Stimulated activated CD8-positive, alpha-beta memory T cell treated with anti-CD3 and anti-CD28 coated beads, Interleukin-2, amount 100 ng/mL, for 1 hour (primary cell): Measurements from ENCODE around the gene RPL28.

ENCODE experiments used
- DNase-seq, 2 donors: peaks; one replicate each; pipeline ENCODE4 v3.0.0-alpha.2; 2020; ENCODE audit warnings: low read depth in 2 of 2

Gene RPL28

GRCh38 chr19:55423225-55424005, 37.7 kb downstream of the RPL28 start:
- no peak for DNase-seq

- no peak for DNase-seq
Observed at GRCh38 chr19:55424518-55424917, 38.8 kb downstream of the RPL28 start.

DNA sequence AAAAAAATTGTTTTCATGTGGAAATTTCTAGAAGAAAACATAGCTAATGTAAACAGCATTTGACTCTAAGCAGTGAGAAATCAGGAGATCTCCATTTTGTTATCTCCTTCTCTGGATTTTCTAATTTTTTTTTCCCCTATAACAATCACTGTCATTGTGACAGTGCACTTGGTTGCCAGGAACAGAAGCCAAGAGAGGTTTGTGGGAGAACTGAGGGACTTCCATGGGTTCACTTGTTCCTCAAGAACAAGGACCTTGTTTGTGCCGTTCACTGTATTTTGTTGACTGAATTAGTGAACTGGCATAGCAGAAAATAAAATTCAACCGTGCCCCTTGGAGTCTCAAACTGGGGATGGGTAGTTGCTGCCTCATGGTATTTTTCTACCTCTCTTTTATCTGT, 40.3 kb downstream of the RPL28 start:
- no peak for DNase-seq

DNA sequence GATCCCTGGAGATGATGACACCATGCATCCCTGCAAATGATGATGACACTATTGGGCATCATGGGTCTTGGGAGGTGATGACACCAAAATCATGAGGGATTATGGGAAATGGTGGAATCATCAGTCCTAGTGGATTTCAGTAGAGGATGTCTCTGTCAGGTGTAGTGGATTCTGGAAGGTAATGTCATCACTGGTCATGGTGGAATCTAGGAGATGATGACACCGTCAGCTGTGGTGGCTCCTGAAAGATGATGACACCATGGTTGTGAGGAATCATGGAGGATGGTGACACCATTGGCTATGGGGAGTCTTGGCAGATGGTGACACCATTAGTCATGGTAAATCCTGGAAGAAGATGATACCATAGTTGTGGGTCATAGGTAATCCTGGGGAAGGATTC, 45.5 kb downstream of the RPL28 start:
- DNase-seq, result no peak

GRCh38 chr19:55432241-55432959, 46.7 kb downstream of the RPL28 start:
- no peak for DNase-seq

DNA sequence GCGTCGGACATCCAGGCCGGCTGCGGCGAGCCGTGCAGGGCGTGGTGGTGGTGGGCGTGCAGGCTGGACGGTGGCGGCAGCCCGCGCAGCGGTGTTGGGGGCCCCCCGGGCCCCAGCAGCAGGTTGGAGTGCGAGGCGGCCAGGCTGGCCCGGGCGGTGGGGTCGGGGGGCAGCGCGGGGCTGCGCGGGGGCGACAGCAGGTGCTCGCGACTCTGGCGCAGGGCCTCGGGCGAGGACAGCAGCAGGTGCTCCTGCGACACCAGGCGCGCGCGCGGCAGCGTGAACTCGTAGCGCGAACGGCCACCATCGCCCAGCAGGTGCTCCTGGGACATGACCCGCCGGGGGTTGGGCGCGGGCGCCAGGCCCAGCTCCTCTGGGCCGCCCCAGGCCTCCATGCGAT, 47.6 kb downstream of the RPL28 start:
- no peak for DNase-seq

DNA sequence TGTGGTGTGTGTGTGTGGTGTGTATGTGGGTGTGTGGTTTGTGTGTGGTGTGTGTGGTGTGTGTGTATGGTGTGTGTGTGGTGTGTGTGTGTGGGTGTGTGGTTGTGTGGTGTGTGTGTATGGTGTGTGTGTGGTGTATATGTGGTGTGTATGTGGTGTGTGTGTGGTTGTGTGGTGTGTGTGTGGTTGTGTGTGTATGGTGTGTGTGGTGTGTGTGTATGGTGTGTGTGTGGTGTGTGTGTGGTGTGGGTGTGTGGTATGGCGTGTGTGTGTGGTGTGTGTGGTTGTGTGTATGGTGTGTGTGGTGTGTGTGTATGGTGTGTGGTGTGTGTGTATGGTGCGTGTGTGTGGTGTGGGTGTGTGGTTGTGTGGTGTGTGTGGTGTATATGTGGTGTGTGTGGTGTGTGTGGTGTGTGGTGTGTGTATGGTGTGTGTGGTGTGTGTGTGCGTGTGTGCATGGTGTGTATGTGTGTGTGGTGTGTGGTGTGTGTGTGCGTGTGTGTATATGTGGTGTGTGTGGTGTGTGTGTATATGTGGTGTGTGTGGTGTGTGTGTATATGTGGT, 48.7 kb downstream of the RPL28 start:
- DNase-seq, result no peak

GRCh38 chr19:55435020-55435419, 49.3 kb downstream of the RPL28 start:
- no peak for DNase-seq

GRCh38 chr19:55436847-55437246, 51.1 kb downstream of the RPL28 start:
- DNase-seq, result no peak

DNA sequence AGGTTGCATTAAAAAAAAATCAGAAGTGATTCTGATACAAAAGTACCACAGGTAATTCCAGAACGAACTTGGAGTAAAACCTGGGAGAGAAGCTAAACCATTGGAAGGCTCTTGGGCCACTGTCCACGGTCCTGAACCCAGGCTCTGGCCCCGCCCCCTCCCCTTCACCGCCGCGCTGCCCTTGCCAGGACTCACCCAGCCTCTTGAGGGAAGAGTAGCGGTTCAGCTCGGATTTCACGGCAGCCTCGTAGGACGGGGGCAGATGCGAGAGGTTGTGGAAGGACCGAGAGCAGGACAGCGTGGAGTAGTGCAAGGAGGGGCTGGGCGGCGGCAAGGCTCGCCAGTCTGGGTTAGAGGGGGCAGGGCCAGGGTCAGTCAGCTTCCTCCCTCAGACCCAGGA, 51.7 kb downstream of the RPL28 start:
- no peak for DNase-seq

- DNase-seq, result no peak
Observed at GRCh38 chr19:55439052-55439451, 53.3 kb downstream of the RPL28 start.

DNA sequence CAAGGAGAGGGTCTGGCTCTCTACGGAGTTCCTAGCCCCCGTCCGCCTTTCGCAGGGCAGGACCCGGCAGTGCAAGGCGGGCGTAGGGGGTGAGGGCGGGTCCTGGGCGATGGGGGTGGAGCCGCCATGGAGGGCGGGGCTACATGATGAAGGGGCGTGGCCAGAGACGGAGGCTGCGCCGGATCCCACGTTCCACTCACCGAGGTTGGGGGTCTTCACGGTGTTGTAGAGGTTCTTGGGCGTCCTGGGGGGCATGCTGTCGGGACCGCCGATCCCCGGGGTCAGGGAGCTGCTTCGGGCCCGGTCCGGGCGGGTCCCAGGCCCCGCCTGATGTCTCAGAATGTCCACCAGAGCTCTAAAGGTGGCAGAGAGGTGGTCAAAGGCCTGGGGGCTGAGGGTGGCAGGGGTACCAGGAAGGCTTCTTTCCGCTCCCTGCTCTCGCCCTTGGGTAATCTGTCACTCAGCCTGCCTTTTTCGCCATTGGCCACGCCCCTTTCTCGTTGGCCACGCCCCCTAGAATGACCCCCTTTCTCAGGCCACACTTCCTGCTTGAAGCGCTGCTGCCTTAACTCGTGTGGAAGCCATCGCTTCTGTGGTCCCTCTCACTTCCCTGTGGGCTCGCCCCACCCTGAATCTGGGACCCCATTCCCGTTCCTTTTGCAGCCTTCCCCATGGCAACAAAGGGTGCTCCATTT, 54.8 kb downstream of the RPL28 start:
- no peak for DNase-seq

GRCh38 chr19:55441319-55441691, 55.6 kb downstream of the RPL28 start:
- DNase-seq, result no peak

- no peak for DNase-seq
Observed at GRCh38 chr19:55441692-55442321, 56.1 kb downstream of the RPL28 start.

DNA sequence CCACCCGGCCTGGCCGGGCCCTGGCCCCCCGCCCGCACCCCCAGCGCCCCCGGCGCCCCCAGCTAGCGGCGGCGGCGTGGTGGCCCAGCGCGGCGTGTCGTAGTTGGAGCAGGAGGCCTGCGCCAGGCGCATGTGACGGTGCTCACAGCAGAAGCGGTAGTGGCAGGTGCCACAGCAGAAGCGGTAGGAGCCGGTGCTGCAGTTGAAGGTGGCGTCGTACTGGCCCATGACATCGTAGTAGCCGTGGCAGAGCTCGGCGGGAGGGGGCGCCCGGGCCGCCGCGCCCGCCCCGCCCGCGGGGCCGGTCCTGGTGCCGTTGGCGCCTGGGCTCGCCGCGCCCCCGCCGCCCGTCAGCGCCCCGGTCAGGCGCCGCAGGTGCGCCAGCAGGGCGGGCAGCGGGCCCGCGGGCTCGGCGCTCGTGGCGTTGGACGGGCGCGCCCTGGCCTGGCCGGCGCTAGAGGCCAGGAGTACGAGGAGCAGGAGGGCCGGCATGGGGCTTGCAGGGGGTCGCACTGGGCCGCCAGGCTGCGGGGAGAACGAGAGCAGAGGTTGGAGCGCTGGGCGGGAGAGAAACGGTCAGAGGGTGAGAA, 56.7 kb downstream of the RPL28 start:
- DNase-seq, result no peak

GRCh38 chr19:55443045-55443823, 57.5 kb downstream of the RPL28 start, which contains the start of gene SHISA7:
Gene SHISA7 (minus strand): TSS chr19:55443300. CDS start chr19:55442863, 437 bp downstream.
- DNase-seq, result no peak

GRCh38 chr19:55443824-55444480, 58.2 kb downstream of the RPL28 start:
- DNase-seq, result no peak

GRCh38 chr19:55444646-55445045, 58.9 kb downstream of the RPL28 start:
- DNase-seq, result no peak

DNA sequence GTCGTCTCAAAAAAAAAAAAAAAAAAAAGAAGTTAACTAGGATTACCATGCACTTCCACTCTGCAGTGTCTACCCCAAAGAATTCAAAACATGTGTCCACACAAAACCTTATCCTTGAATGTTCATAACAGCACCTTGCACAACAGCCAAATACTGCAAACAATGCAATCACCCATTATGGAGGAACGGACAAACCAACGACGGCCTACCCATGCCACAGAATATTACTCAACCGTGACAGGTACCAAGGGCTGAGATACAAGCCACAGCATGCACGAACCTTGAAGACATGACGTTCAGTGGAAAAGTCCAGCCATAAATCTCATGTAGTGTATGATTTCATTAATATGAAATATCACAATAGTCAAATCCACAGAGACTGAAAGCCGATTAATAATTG, 60.3 kb downstream of the RPL28 start:
- DNase-seq, result no peak
